PC-9 (cell line): ENCODE data around the gene CD151. TPM values are rescaled to one million over a fixed set of nuclear protein-coding genes. Genes with fewer than 3 reads are reported as not detected.

Experiments
- BruUV-seq: library from RNA; stranded (reverse); fragments of 400-500 nt; replicated peaks from 2 replicates; lab custom pipeline; 2021; lab: Mats Ljungman, UMichigan
- CTCF ChIA-PET: fragments of 300-600 bp; sonication (Branson Sonifier 250); formaldehyde crosslinking; loops from one replicate; lab custom pipeline; 2022; ENCODE audit warnings: antibody characterized with exemption; lab: Charles Lee
- POLR2A ChIA-PET: fragments of 300-600 bp; sonication (Branson Sonifier 250); formaldehyde crosslinking; loops from one replicate; lab custom pipeline; 2022; ENCODE audit warnings: antibody characterized with exemption; ENCODE audit not compliant: unreplicated experiment; lab: Charles Lee
- DNase-seq, 2 experiments: peaks; one replicate each; pipeline versions ENCODE4 v3.0.0 to v3.0.0-alpha.2; 2015 to 2022; ENCODE audit warnings: mixed read lengths in 1 of 2
- H2AFZ ChIP-seq: fragments of 200-600 bp; sonication (generic); 2 replicates; pipeline ENCODE4 v1.8.1; 2017; ENCODE audit warnings: antibody characterized with exemption
- H3F3A ChIP-seq: fragments of 200-600 bp; sonication (generic); 2 replicates; pipeline ENCODE4 v1.8.1; 2017; ENCODE audit warnings: antibody characterized with exemption, mild to moderate bottlenecking, low read depth; ENCODE audit not compliant: insufficient read depth
- H3K27ac ChIP-seq: fragments of 200-600 bp; sonication (generic); 2 replicates; pipeline ENCODE4 v1.6.1; 2016; ENCODE audit warnings: mixed run types
- H3K27me3 ChIP-seq: fragments of 200-600 bp; sonication (generic); 2 replicates; pipeline ENCODE4 v1.6.1; 2016; ENCODE audit warnings: low read depth, mixed run types; ENCODE audit not compliant: insufficient read depth
- H3K36me3 ChIP-seq: fragments of 200-600 bp; sonication (generic); 2 replicates; pipeline ENCODE4 v1.6.1; 2016; ENCODE audit warnings: low read depth, mixed run types
- H3K4me1 ChIP-seq: fragments of 200-600 bp; sonication (generic); replicated peaks from 2 replicates; pipeline ENCODE4 v1.6.1; 2016; ENCODE audit warnings: mixed run types; ENCODE audit not compliant: insufficient read depth
- H3K4me2 ChIP-seq: fragments of 200-600 bp; sonication (generic); 2 replicates; pipeline ENCODE4 v1.6.1; 2017; ENCODE audit warnings: mixed run types
- H3K4me3 ChIP-seq: fragments of 200-600 bp; sonication (generic); 2 replicates; pipeline ENCODE4 v1.6.1; 2016; ENCODE audit warnings: mixed run types
- H3K79me2 ChIP-seq: fragments of 200-600 bp; sonication (generic); 2 replicates; pipeline ENCODE4 v1.6.1; 2017; ENCODE audit warnings: low read depth, mixed run types
- H3K9me2 ChIP-seq: fragments of 200-600 bp; sonication (generic); 2 replicates; pipeline ENCODE4 v1.8.1; 2017; ENCODE audit warnings: mild to moderate bottlenecking; ENCODE audit not compliant: insufficient read depth
- H3K9me3 ChIP-seq: fragments of 200-600 bp; sonication (generic); 2 replicates; pipeline ENCODE4 v1.8.1; 2016; ENCODE audit warnings: low read depth; ENCODE audit not compliant: insufficient read depth
- H4K20me1 ChIP-seq: fragments of 200-600 bp; sonication (generic); 2 replicates; pipeline ENCODE4 v1.8.1; 2017; ENCODE audit not compliant: insufficient read depth
- CTCF ChIP-seq: fragments of 200-600 bp; sonication (generic); conservative IDR thresholded peaks from 2 replicates; pipeline ENCODE4 v1.6.1; 2017; ENCODE audit warnings: mixed run types, antibody characterized with exemption, mild to moderate bottlenecking, moderate library complexity
- EZH2 ChIP-seq: fragments of 200-600 bp; sonication (generic); IDR thresholded peaks from 2 replicates; pipeline ENCODE4 v1.8.0; 2017; ENCODE audit warnings: antibody characterized with exemption, low read depth
- intact Hi-C: fragments of 100-400 bp; cut with micrococcal nuclease; formaldehyde crosslinking; loops from one replicate; pipeline ENCODE4 v1.10.0; 2022; ENCODE audit not compliant: unreplicated experiment
- total RNA-seq: library from RNA; stranded (reverse); gene quantifications from 2 replicates; pipeline ENCODE4 v1.2.3, GENCODE V29; 2021

The CD151 gene
- total RNA-seq, 1 experiment from 2014 or later = 184 TPM

DNA sequence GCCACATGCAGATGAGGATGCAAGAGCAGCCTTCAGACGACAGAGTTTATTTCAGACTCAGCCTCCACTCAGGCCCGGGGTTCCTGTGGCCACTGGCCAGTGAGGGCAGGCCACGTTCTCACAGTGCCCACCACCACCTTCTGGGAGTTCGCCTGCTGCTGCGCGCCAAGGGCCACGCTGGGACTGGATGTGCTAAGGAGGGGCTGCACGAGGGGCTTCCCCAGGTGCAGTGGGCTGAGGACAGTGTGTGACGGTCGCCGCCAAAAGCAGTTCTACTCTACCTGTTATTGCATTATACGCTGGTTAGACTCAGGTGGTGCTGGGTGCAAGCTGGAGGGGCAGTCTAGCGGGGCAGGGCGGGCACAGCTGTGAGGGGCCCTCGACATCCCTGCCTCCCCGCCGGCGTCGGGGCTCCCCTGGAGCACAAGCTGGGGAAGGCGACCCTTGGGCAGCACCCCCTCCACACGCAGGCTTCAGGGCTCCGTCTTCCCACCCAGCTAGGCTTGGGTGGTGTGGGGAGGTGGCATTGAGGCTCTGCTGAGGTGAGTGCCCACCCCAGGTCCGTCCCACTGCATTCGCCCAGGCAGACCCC, 45.6 kb upstream of the CD151 start:
- Histone ChIP-seq H3K9me2 (no peaks in the 10 kb centered on the region), H3F3A (peaks cover 5% of the 10 kb centered on the region; the same call in 1 of the 2 replicates), H2AFZ (no peak overlapping the region), H3K4me1 (no peaks in the 10 kb centered on the region), H3K4me3 (no peak overlapping the region), H3K79me2 (no peaks in the 10 kb centered on the region), H3K9me3 (no peaks in the 10 kb centered on the region), H3K27ac (no peak overlapping the region), H3K4me2 (no peak overlapping the region), H3K36me3 (no peaks in the 10 kb centered on the region), H3K27me3 (no peaks in the 10 kb centered on the region), H4K20me1 (no peaks in the 10 kb centered on the region)
- no peak for DNase-seq
- intact Hi-C loops = no loop called here
- ChIA-PET POLR2A (no interaction called here), CTCF (no interaction called here)
- BruUV-seq = no TSS peak
- no peak for TF ChIP-seq CTCF
- no peak for TF ChIP-seq EZH2

GRCh38 chr11:788009-788640, 44.6 kb upstream of the CD151 start:
- no TSS peak for BruUV-seq
- TF ChIP-seq EZH2 = no peak
- Histone ChIP-seq H3K4me3 (no peak overlapping the region), H3K27ac (no peak overlapping the region), H3K79me2 (no peaks in the 10 kb centered on the region), H4K20me1 (no peaks in the 10 kb centered on the region), H2AFZ (no peak overlapping the region), H3K27me3 (no peaks in the 10 kb centered on the region), H3F3A (peaks cover 5% of the 10 kb centered on the region; the same call in 1 of the 2 replicates), H3K4me2 (no peak overlapping the region), H3K9me2 (no peaks in the 10 kb centered on the region), H3K36me3 (no peaks in the 10 kb centered on the region), H3K4me1 (no peaks in the 10 kb centered on the region), H3K9me3 (no peaks in the 10 kb centered on the region)
- intact Hi-C loops = no loop called here
- CTCF ChIA-PET = no interaction called here
- POLR2A ChIA-PET = no interaction called here
- DNase-seq = no peak

DNA sequence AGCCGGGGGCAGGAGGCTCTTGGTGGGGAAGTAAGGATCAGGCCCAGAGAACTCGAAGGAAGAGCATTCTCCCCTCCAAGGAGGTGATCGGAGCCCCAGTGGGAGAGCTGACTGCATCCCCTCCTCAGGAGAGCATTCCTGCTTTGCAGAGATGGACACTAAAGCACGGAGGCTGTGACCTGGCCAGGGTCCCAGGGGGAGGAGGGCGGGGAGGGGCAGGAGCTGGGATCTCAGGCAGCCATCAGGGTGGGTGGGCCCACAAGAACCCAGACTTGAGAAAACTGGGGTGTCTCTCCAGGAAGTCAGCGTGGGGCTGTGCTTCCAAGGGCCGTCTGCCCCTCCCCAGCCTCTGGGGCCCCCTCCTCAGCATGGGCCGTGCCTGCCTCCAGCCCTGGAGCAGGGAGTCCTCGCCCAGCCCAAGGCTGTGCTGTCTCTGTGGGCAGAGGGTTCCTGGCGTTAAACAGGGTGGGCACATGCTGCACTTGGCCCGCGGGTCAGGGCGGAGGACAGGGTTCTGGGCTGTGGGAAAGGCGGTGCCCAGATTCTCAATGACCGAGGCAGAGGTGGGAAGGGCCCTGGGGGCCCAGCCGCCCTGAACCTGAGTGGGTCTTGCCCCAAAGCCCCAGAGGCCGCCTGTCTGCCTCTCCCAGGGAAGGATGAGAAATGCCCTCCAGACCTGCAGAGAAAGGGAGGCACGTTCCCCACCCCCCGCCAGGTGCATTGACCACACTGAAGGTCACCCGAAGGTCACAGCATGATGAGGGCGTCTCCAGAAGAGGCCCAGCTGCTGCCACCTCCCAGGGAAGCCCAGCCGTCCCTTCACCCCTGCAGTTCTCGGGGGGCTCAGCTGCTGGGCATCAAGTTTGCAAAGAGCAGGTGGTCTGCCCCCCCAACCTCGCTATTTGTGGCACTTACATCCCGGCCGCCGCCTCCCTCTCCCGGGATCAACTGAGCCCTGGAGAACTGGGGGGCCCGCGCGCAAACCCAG, 43.5 kb upstream of the CD151 start:
- H2AFZ ChIP-seq = no peak overlapping the region
- BruUV-seq = no TSS peak
- CTCF ChIA-PET = no interaction called here
- H4K20me1 ChIP-seq = no peaks in the 10 kb centered on the region
- no peaks in the 10 kb centered on the region for H3K36me3 ChIP-seq
- no peaks in the 10 kb centered on the region for H3K79me2 ChIP-seq
- TF ChIP-seq CTCF (no peak), EZH2 (no peak)
- H3K4me1 ChIP-seq = no peaks in the 10 kb centered on the region
- no peaks in the 10 kb centered on the region for H3K9me2 ChIP-seq
- H3K9me3 ChIP-seq = no peaks in the 10 kb centered on the region
- no peak overlapping the region for H3K4me2 ChIP-seq
- intact Hi-C loops = no loop called here
- H3K27ac ChIP-seq = no peak overlapping the region
- peaks cover 5% of the 10 kb centered on the region; the same call in 1 of the 2 replicates for H3F3A ChIP-seq
- no peak for DNase-seq
- H3K27me3 ChIP-seq = no peaks in the 10 kb centered on the region
- POLR2A ChIA-PET = no interaction called here
- H3K4me3 ChIP-seq = no peak overlapping the region
